ENCODE data around the gene NUCB1. TPM values are rescaled to one million over a fixed set of nuclear protein-coding genes. Genes with fewer than 3 reads are reported as not detected.

NUCB1 gene
- 145 to 153 TPM (median 149 TPM) in 3 replicates for total RNA-seq (2021)
- percentile 55 among the genes with signal in this experiment for Bru-seq, nascent RNA
- long read RNA-seq, experiment 1, transcript NUCB1-201 (13 exons, 2,668 nt) = major isoform, 376 of 535 reads
- long read RNA-seq, experiment 1, partial matches to known transcripts = 123 of 535 reads
- long read RNA-seq, experiment 1, other reads (novel, unspliced or antisense) = 32 of 535 reads
- long read RNA-seq, experiment 2, transcript NUCB1-201 (13 exons, 2,668 nt) = minor isoform, 11 of 209 reads
- long read RNA-seq, experiment 2, transcript NUCB1-212 (4 exons, 1,515 nt) = major isoform, 12 of 209 reads
- long read RNA-seq, experiment 2, partial matches to known transcripts = 176 of 209 reads
- long read RNA-seq, experiment 2, other reads (novel, unspliced or antisense) = 10 of 209 reads
- long read RNA-seq, experiment 3, transcript NUCB1-201 (13 exons, 2,668 nt) = major isoform, 109 of 172 reads
- long read RNA-seq, experiment 3, partial matches to known transcripts = 50 of 172 reads
- long read RNA-seq, experiment 3, other reads (novel, unspliced or antisense) = 11 of 172 reads

GRCh38 chr19:48899781-48900476 lies at the start of gene NUCB1:
Gene NUCB1, plus strand, starts transcription at chr19:48900312. Its CDS starts 485 bp downstream, at chr19:48900797.
- CTCF ChIA-PET = interaction anchor here (0.7 to 3.8 kb wide), 19 partner anchors 11 to 310 kb away, joined by 3 to 23 read pairs (median 5); partner anchors contain the start of genes CA11, DHDH, GYS1 and RUVBL2
- H3K27me3 Mint-ChIP-seq (ENCODE audit: low read depth) = peaks cover 9% of the 10 kb centered on the region
- ATAC-seq (peak; percentile 87), DNase-seq (ENCODE audit: low spot score) (peak; percentile 100)
- H3K4me1 Mint-ChIP-seq = peaks cover 11% of the 10 kb centered on the region
- H3K9me3 Mint-ChIP-seq = no peaks in the 10 kb centered on the region
- POLR2A ChIA-PET = interaction anchor here (0.6 to 1.8 kb wide), 6 partner anchors 21 to 536 kb away, joined by 3 to 7 read pairs (median 5); partner anchors contain the start of genes DHDH, PPP1R15A, SYNGR4 and TMEM143
- peak within 1 kb of the TSS; percentile 97 for H3K4me3 Mint-ChIP-seq
- H3K27ac Mint-ChIP-seq = peak within 1 kb of the TSS; percentile 99
- peaks cover 17% of the 10 kb centered on the region for H3K36me3 Mint-ChIP-seq
- no peak for TF ChIP-seq ZBTB21 (CRISPR knock-in tag; IDR thresholded peaks at IDR 0.05; ENCODE audit: borderline replicate concordance)
- no peak for TF ChIP-seq PRRX2 (CRISPR knock-in tag; IDR thresholded peaks at IDR 0.05)
- TF ChIP-seq ATF3 (CRISPR knock-in tag; conservative IDR thresholded peaks at IDR 0.05) = no peak
- no peak for TF ChIP-seq TEAD4 (CRISPR knock-in tag; IDR thresholded peaks at IDR 0.05)
- TF ChIP-seq E2F5 (CRISPR knock-in tag; IDR thresholded peaks at IDR 0.05) = no peak
- TF ChIP-seq PRDM15 (CRISPR knock-in tag; IDR thresholded peaks at IDR 0.05) = no peak
- TF ChIP-seq CTCF (IDR thresholded peaks at IDR 0.05) = no peak
- TF ChIP-seq NFYB (CRISPR knock-in tag; conservative IDR thresholded peaks at IDR 0.05; ENCODE audit: low read depth) = peak; percentile 92
- TF ChIP-seq NR3C1 (CRISPR knock-in tag; conservative IDR thresholded peaks at IDR 0.05; ENCODE audit: low read depth) = no peak
- TF ChIP-seq ZNF219 (CRISPR knock-in tag; IDR thresholded peaks at IDR 0.05; ENCODE audit: borderline replicate concordance) = no peak
- TF ChIP-seq ZSCAN18 (CRISPR knock-in tag; IDR thresholded peaks at IDR 0.05) = no peak
- TF ChIP-seq ZNF281 (CRISPR knock-in tag; IDR thresholded peaks at IDR 0.05) = no peak
- TF ChIP-seq ZNF416 (CRISPR knock-in tag; IDR thresholded peaks at IDR 0.05) = 0 out of 2 replicates have a peak, but pooled peaks have one; percentile 5
- no peak for TF ChIP-seq EMX1 (CRISPR knock-in tag; IDR thresholded peaks at IDR 0.05)
- peak; percentile 72; the same call in 1 of the 2 replicates for TF ChIP-seq NR2C2 (CRISPR knock-in tag; IDR thresholded peaks at IDR 0.05)
- TF ChIP-seq PREB (CRISPR knock-in tag; IDR thresholded peaks at IDR 0.05; ENCODE audit: borderline replicate concordance) = no peak
- TF ChIP-seq USF2 (CRISPR knock-in tag; IDR thresholded peaks at IDR 0.05) = 0 out of 2 replicates have a peak, but pooled peaks have one; percentile 27

Data from WTC11 (cell line).